ENCODE measurements around the gene MTNR1A. TPM values are rescaled to one million over a fixed set of nuclear protein-coding genes. Genes with fewer than 3 reads are reported as not detected.

Gene MTNR1A
- total and polyA plus RNA-seq, 2 of the 4 experiments (the other 2 are of a cell fraction): not detected

DNA sequence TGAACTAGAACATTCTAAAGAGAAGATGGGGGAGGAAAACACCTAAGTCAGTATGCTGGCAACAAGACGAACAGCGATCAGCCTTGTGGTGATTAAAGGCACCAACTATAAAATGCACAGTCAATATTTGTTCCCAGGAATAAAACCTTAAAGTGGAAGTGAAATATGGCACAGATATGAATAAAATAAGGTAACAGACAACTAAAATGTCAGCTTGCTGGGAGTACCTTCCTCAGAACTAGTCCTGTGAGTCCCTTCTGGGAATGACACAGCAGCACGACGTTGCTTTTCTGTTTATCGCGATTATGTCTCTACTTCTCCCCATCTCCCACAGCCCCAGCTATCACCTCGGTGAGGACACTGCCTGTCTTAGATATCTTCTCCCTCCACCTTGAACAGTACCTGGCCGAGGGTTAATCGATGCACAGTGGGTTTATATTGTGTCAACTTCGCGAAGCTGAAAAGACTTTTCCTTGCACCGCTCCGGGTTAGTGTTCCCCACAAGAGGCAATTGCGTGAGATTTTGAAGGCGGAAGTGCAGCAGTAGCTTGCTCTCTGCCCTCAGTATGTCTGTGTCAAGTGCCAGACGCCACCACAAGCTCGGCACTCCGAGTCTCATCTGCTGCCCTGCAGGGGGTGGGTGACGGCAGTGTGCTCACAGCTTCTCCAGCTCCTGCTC is 17.4 kb downstream of the MTNR1A start:
- TF ChIP-seq SMC3 (IDR thresholded peaks at IDR 0.05; ENCODE audit: low read depth, low read length) (no peak), MXI1 (IDR thresholded peaks at IDR 0.05; ENCODE audit: borderline replicate concordance, low read depth, low read length) (no peak), FOS (IDR thresholded peaks at IDR 0.05; ENCODE audit: low read depth, low read length) (no peak), RAD21 (IDR thresholded peaks at IDR 0.05; ENCODE audit: low read length) (no peak), CHD1 (IDR thresholded peaks at IDR 0.05; ENCODE audit: low read depth, low read length) (no peak), BHLHE40 (IDR thresholded peaks at IDR 0.05; ENCODE audit: low read depth, low read length) (no peak), RCOR1 (IDR thresholded peaks at IDR 0.05; ENCODE audit: insufficient replicate concordance, low read length) (no peak), POLR2A (IDR thresholded peaks at IDR 0.05; ENCODE audit: low read depth, low read length) (no peak), MAFK (IDR thresholded peaks at IDR 0.05; ENCODE audit: low read depth, low read length) (no peak), RFX5 (IDR thresholded peaks at IDR 0.05; ENCODE audit: low read depth, low read length) (no peak), MAZ (IDR thresholded peaks at IDR 0.05; ENCODE audit: borderline replicate concordance, low read depth, low read length) (no peak), CEBPB (IDR thresholded peaks at IDR 0.05; ENCODE audit: low read depth, low read length) (no peak), NFE2L2 (IDR thresholded peaks at IDR 0.05; ENCODE audit: low read depth, low read length) (no peak)
- TF ChIP-seq, protein P1, sequence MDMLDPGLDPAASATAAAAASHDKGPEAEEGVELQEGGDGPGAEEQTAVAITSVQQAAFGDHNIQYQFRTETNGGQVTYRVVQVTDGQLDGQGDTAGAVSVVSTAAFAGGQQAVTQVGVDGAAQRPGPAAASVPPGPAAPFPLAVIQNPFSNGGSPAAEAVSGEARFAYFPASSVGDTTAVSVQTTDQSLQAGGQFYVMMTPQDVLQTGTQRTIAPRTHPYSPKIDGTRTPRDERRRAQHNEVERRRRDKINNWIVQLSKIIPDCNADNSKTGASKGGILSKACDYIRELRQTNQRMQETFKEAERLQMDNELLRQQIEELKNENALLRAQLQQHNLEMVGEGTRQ (IDR thresholded peaks at IDR 0.05; ENCODE audit: low read depth, low read length): no peak
- TF ChIP-seq, protein P2, sequence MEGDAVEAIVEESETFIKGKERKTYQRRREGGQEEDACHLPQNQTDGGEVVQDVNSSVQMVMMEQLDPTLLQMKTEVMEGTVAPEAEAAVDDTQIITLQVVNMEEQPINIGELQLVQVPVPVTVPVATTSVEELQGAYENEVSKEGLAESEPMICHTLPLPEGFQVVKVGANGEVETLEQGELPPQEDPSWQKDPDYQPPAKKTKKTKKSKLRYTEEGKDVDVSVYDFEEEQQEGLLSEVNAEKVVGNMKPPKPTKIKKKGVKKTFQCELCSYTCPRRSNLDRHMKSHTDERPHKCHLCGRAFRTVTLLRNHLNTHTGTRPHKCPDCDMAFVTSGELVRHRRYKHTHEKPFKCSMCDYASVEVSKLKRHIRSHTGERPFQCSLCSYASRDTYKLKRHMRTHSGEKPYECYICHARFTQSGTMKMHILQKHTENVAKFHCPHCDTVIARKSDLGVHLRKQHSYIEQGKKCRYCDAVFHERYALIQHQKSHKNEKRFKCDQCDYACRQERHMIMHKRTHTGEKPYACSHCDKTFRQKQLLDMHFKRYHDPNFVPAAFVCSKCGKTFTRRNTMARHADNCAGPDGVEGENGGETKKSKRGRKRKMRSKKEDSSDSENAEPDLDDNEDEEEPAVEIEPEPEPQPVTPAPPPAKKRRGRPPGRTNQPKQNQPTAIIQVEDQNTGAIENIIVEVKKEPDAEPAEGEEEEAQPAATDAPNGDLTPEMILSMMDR (conservative IDR thresholded peaks at IDR 0.05; ENCODE audit: low read depth, low read length): no peak
- TF ChIP-seq, protein P3, sequence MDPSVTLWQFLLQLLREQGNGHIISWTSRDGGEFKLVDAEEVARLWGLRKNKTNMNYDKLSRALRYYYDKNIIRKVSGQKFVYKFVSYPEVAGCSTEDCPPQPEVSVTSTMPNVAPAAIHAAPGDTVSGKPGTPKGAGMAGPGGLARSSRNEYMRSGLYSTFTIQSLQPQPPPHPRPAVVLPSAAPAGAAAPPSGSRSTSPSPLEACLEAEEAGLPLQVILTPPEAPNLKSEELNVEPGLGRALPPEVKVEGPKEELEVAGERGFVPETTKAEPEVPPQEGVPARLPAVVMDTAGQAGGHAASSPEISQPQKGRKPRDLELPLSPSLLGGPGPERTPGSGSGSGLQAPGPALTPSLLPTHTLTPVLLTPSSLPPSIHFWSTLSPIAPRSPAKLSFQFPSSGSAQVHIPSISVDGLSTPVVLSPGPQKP (IDR thresholded peaks at IDR 0.05; ENCODE audit: borderline replicate concordance, low read depth, low read length): no peak
- no peak overlapping the region for H3K9ac ChIP-seq (ENCODE audit: low read depth, low read length)
- dilution Hi-C loops (cut with HindIII; ENCODE audit: low sequenced_read_pairs, unreplicated experiment) (no loop called here), intact Hi-C loops (cut with micrococcal nuclease) (no loop called here), in situ Hi-C loops (cut with MboI; ENCODE audit: low sequenced_read_pairs) (no loop called here)
- no peak overlapping the region for H3K18ac ChIP-seq (ENCODE audit: low read depth, low read length)
- no peak overlapping the region for H3K4me3 ChIP-seq (ENCODE audit: insufficient read depth, low read depth, low read length)
- no peaks in the 10 kb centered on the region for H3K36me3 ChIP-seq (ENCODE audit: control insufficient read depth, insufficient read depth, low read length)
- H3K23ac ChIP-seq (ENCODE audit: low read depth, low read length): no peak overlapping the region
- H3K27me3 ChIP-seq (ENCODE audit: control insufficient read depth, insufficient read depth, low read length): peaks cover 2% of the 10 kb centered on the region
- H2BK20ac ChIP-seq (ENCODE audit: low read depth, low read length): no peak overlapping the region
- H3K4ac ChIP-seq (ENCODE audit: low read depth, low read length): no peak overlapping the region
- no peak overlapping the region for H2AK9ac ChIP-seq (replicated peaks; ENCODE audit: low read depth, low read length, poor library complexity)
- no peak overlapping the region for H3K4me2 ChIP-seq (ENCODE audit: low read depth, low read length)
- no peak overlapping the region for H2BK5ac ChIP-seq (ENCODE audit: low read depth, low read length, poor library complexity, severe bottlenecking)
- no peak overlapping the region for H3K14ac ChIP-seq (replicated peaks; ENCODE audit: low read depth, low read length)
- H4K8ac ChIP-seq (ENCODE audit: low read depth in 2 of 2, low read length in 2 of 2): no peak overlapping the region
- no peak overlapping the region for H2BK15ac ChIP-seq (ENCODE audit: low read depth, low read length)
- DNase-seq (no peak), ATAC-seq (ENCODE audit: low read depth) (no peak)
- WGBS, 2 experiments (ENCODE audit: extremely low coverage in 2 of 2, insufficient read length in 1 of 2): 65% methylated on average over 10 of the region's 19 CpGs; no CpG with 5 or more reads in 1 of the 2 experiments
- no peak overlapping the region for H2BK120ac ChIP-seq (ENCODE audit: low read depth, low read length)
- H4K91ac ChIP-seq (ENCODE audit: insufficient read depth, low read depth, low read length): no peak overlapping the region
- no peaks in the 10 kb centered on the region for H3K9me3 ChIP-seq (ENCODE audit: control insufficient read depth, insufficient read depth, low read length)
- H4K5ac ChIP-seq (ENCODE audit: low read depth, low read length): no peak overlapping the region
- H2AFZ ChIP-seq (replicated peaks; ENCODE audit: low read length, poor library complexity): no peak overlapping the region
- no peak overlapping the region for H3K56ac ChIP-seq (ENCODE audit: extremely low read depth, insufficient read depth, low read length)
- no TSS peak for BruUV-seq (replicated peaks)
- H3K9me1 ChIP-seq (ENCODE audit: insufficient read depth, low read length): no peaks in the 10 kb centered on the region
- POLR2A ChIA-PET (ENCODE audit: unreplicated experiment): no interaction called here
- H4K20me1 ChIP-seq (ENCODE audit: insufficient read depth, low read length): no peaks in the 10 kb centered on the region
- H3K4me1 ChIP-seq (ENCODE audit: control insufficient read depth, insufficient read depth, low read length): no peaks in the 10 kb centered on the region
- no peaks in the 10 kb centered on the region for H3K79me1 ChIP-seq (ENCODE audit: low read depth in 1 of 2, low read length in 2 of 2)
- no peak overlapping the region for H2AK5ac ChIP-seq (ENCODE audit: low read depth, low read length)
- no peak overlapping the region for H3K27ac ChIP-seq (ENCODE audit: insufficient read depth, low read length)
- CTCF ChIA-PET: no interaction called here

Measured in IMR-90 (cell line).